ENCODE results near the gene TEN1.

The TEN1 gene

DNA sequence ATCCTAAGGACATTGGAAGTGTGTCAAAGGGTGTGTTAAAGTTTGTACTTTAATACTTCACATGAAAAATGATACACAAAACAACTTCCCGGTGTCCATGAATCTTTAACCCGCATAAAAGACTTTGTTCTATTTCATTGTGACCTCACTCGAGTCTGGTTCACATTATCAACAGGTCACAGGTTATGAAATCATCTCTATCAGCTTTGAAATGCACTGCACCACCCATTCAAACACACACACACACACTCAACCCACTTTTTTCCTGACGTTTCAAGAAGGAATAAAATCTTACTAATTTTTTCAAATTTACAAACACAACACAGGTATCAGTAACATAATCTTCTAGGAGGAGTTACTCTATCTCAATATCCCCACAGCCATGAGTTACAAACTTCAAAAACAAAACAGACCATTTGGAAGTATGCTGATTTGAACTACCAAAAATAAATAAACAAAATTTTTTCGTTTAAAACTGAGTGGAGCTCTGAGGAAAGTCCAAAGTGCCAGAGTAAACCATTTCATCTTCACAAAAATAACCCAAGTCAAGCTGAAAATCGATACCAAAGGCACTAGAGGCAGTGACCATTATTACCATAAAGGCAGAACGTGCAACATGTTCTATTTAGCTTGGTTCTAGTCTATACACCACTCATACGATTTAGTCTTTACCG, 2.7 kb upstream of the TEN1 start:
- no peak for DNase-seq (ENCODE audit: low spot score)

DNA sequence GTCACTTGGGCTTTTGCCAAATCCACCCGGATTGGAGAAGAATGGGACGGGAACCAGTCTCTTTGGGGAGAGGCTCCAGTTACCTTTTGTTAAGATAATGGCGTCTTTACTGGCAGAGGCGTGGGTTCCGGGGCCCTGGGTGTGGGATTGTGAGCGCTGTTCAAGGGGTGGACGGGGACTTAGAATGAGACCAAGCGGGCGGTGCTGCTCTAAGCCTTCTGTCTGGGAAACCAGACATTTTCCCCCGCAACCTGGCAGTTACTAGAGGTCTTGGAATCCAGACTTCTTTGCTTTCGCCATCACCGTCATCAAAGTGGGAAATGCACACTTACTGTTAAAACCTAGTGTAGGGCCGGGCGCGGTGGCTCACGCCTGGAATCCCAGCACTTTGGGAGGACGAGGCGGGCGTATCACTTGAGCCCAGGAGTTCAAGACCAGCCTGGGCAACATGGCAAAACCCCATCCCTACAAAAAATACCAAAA, 706 bp downstream of the TEN1 start:
- no peak for DNase-seq (ENCODE audit: low spot score)

DNA sequence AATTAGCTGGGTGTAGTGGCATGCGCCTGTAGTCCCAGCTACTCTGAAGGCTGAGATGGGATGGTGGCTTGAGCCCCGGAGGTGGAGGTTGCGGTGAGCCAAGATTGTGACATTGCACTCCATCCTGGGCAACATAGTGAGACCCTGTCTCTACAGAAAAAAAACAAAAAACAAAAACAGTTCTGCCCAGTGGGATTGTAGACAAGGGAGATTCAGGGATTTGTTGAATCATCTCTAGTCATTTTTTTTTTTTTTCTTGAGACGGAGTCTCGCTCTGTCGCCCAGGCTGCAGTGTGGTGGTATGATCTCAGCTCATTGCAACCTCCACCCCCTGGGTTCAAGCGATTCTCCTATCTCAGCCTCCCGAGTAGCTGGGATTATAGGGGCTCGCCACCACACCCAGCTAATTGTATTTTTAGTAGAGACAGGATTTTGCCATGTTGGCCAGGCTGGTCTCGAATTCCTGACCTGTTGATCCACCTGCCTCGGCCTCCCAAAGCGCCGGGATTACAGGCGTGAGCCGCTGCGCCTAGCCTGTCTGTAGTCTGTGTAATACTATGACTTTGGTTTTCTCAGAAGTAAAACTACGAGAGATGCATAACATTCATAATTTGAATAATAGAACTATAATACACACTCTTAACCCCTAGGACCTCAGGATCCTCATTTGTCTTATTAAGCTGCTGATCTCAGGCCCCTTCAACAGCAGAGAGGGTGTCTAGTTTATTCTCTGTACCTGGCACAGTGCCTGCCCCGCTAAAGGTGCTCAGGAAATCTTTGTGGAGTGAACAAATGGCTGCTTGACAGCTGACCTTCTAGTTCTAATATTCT, 1.4 kb downstream of the TEN1 start:
- DNase-seq (ENCODE audit: low spot score) = no peak

DNA sequence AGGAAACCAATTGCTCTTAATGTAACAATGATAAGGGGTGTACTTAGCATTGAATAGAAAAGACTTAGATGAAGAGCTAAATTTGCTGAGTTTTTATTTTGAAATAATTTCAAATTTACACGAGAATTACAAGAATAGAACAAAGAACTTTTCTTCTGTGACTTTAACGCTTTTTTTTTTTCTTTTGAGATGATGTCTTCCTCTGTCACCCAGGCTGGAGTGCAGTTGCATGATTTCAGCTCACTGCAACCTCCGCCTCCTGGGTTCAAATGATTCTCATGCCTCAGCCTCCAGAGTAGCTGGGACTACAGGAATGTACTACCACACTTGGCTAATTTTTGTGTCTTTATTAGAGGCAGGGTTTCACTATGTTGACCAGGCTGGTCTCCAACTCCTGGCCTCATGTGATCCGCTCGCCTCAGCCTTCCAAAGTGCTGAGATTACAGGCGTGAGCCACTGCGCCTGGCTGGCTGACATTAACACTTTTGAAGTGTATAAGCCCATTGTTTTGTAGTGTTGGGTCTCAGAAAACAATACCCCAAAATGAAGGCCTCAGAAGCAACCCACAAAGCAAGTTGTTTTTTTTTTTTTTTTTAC, 2.1 kb downstream of the TEN1 start:
- DNase-seq (ENCODE audit: low spot score) = no peak

DNA sequence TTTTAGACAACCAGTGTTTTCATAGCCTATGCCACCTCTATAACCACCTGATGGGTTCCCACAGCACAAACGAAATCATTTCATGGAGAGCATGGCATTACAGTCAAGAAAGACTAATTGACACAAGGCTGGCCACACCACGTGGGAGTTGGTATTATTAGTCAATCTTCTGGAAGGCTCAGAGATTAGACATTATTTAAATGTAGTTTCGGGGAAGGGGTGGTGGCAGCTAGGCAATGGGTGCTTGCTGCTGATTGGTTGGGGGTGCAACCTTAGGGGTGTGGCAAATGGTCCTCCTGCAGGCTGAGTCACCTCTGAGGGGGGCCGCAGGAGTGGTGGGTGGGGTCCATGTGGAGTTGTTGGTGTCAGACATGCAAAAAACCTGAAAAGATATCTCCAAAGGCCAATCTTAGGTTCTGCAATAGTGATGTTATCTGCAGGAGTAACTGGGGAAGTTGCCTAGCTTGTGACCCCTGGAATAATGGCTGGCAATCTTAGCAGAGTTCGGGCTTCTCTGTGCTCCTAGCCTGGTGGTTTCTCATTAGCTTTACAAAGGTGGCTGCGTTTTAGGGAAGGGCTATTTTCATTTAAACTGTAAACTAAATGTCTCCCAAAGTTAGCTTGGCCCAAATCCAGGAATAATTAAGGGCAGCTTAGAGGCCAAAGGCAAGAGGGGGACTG, 4.6 kb downstream of the TEN1 start:
- no peak for DNase-seq (ENCODE audit: low spot score)

DNA sequence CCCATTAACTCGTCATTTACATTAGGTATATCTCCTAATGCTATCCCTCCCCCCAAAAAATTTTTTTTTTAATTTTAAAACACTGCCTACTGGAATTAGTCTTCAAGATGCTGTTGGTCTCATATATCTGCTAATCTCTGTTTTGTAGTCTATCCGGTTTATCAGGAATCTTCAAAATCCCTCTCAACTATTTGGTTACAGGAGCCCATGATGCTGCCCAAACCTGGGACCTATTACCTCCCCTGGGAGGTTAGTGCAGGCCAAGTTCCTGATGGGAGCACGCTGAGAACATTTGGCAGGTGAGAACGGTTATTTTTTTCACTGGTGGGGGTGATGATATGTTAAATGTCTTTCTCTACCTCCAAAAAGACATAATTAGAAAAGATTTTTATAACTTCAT, 6.9 kb downstream of the TEN1 start:
- DNase-seq (ENCODE audit: low spot score) = no peak

DNA sequence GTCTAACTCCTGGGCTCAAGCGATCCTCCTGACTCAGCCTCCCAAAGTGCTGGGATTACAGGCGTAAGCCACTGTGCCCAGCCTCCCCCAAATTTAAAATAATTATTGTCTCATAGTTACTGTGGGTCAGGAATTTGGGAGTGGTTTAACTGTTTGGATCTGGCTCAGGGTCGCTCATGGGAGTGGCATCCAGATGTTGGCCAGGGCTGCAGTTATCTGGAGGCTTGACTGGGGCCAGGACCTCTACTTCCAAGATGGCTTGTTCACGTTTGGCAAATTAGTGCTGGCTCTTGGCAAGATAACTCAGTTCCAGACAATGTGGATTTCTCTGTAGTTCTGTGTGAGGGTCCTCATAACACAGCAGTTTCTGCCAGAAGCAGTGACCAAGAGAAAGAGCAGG, 8.0 kb downstream of the TEN1 start:
- DNase-seq (ENCODE audit: low spot score) = no peak

DNA sequence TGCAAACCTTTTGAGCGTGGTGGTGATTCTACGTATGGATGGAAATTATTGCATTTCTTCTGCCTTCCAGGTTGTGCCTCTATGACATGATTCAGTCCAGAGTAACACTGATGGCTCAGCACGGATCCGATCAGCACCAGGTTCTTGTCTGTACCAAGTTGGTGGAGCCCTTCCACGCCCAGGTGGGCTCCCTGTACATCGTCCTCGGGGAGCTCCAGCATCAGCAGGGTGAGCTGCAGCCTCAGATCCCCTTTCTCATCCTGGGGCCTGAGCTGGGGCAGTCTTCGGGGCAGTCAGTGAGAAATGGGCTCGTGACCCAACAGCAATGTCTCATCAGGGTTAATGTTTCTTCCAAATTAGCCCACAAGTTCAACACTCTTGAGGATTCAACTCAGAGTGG, 12.4 kb downstream of the TEN1 start:
- DNase-seq (ENCODE audit: low spot score) = no peak

DNA sequence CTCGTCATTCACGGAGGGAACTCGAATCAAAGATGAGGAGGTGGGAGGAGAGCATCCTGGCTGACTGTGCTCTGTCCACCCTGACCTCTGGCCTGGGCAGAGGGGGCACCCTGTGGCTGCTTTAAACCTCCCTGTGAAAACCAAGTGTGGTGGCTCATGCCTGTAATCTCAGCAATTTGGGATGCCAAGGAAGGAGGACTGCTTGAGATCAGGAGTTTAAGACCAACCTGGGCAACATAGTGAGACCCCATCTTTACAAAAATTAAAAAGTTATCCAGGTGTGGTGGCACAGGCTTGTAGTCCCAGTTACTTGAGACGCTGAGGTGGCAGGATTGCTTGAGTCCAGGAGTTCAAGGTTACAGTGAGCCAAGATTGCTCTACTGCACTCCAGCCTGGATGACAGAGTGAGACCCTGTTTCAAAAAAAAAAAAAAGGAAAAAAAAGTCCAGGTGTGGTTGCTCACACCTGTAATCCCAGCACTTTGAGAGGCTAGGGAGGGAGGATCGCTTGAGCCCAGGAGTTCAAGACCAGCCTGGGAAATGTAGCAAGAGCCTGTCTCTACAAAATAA, 15.8 kb downstream of the TEN1 start:
- DNase-seq (ENCODE audit: low spot score) = no peak

DNA sequence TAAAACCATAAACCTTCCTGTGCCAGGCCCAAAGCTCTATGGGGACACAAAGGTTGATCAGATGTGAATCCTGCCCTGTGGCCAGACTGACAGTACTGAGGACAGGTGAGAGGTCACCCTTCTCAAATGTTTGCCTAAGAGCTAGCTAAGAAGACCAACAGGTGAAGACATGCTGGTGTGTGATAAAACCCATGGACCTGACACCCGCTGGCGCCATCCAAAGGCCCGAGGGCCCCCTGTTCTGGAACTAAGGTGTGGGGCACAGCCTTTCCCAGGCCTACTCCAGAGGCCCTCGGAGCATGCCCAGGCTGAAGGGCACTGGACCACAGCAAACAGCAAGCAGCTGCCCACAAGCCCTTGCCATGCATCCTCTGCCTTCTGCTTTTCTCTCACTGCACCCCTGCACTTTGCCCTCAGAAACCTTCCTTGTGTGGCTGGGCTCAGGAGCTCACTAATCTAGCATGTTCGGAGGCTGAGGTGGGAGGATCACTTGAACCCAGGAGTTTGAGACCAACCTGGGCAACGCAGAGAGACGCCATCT, 16.4 kb downstream of the TEN1 start:
- DNase-seq (ENCODE audit: low spot score) = no peak

DNA sequence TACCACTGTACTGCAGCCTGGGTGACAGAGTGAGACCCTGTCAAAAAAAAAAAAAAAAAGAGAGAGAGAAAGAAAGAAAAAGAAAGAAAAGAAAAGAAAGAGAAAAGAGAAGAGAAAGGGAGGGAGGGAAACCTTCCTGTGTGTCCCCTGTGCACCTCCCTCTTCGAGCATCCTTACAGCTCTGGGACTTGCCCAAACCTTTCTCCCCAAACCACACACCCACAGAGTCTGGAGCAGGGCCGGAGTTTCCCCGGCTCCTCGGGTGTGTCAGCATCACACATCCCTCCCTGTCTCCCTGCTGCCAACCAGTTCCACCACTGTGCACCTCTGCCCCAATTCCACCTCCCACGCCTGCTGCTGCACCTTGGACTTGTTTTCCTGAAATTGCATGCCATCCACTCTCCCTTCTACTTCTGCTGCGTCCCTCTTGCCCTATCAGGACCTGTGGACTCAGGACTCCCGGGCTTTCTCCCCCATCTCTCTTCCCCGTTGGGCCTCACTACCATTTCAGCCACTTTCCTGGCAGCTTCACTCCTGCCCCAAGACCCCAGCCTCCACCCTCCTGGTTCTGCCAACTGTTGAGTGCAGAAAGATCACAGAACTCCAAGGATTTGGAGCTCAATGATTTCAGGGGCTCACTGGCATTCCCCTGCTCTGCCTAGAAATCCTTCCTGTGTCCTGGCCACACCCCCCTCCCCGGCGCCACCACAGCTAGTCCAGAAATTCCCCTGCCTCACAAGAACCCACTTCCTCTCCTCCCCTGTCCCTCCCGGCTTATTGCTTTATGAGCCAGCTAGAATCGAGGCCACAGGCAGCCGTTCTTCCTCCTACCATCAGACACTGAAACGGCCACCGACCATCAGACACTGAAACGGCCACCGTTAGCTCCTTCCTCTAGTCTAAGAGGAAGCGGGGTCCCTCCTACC, 17.9 kb downstream of the TEN1 start:
- peak; percentile 36 for DNase-seq (ENCODE audit: low spot score)

DNA sequence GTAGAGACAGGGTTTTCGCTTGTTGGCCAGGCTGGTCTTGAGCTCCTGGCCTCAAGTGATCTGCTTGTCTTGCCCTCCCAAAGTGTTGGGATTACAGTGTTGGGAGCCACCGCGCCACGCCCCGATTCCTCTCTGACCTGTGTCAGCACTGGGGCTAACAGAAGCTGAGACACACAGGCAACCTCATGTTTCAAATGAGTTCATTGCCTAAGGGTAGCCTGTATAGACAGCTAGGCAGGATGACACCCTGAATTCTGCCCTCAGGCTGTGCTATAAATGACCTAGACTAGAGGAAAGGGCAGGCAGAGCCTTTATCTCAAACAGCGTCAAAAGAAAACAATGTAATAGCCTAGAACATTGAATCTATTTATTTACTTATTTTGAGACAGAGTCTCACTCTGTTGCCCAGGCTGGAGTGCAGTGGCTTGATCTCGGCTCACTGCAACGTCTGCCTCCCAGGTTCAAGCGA, 19.3 kb downstream of the TEN1 start:
- no peak for DNase-seq (ENCODE audit: low spot score)

DNA sequence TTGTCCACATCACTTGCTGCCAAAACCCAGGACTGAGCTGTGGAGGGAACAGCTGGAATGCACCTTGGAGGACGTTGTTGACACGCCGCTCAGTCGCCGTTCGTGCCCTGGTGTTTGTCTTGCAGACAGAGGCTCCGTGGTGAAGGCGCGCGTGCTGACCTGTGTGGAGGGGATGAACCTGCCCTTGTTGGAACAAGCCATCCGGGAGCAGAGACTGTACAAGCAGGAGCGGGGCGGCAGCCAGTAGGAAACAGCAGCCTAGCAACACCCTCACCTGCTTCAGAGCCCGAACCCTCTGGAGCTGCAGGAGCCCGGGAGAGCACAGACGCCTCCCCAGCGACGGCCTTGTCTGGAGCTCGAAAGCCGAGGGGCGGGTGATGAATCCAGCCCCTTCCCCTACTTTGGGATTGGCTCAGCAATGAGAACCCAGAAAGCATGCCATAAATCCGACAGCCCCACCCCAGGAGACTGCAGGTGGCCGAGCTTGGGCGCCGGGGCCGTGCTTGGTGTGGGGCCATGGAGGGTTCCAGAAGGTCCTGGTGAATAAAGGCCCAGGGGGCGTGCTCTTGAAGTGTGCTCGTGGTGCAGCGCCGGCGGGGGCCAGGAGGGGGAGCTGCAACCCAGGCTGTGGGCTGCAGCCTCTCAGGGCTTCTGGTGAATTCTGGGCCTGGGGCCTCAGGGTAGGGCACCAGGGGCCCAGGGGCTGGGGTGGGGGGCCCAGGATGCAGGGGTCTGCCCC, 21.1 kb downstream of the TEN1 start:
- DNase-seq (ENCODE audit: low spot score) = peak; percentile 38

DNA sequence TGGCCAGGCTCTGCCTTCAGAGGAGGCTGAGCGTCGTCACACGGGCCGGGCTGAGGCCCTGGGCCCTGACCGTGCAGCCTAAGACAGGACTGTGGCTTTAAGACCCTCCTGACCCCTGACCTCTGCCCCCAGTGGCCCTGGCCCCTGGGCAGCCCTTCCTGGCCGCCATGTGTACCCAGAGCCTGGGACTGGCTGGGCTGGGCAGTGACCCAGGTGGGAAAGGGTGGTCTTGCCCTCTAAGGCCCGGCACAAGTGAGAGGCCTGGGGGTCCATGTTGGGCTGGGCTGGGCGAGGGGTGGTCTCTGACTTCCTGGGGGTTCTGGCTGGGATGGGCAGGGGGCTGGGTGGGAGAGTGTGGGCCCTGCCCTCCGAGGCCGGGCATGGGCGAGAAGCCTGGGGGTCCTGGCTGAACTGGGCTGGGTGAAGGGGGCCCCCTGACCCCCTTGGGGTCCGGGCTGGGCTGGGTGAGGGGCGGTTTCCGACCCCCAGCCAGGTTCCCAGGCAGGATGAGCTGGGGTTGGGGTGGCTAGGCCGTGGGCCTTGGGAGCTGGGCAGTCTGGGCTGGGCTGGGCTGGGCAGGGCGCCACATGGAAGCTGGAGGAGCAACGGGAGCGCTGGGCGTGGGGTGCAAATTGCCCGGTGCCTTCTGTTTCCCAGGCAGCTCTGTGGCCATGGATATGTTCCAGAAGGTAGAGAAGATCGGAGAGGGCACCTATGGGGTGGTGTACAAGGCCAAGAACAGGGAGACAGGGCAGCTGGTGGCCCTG, 21.9 kb downstream of the TEN1 start, which contains the start of gene CDK3:
Gene CDK3, plus strand, starts transcription at position 101 of the 767 bp plus-strand sequence. Its CDS starts 571 bp downstream, at position 672.
- DNase-seq (ENCODE audit: low spot score) = no peak

DNA sequence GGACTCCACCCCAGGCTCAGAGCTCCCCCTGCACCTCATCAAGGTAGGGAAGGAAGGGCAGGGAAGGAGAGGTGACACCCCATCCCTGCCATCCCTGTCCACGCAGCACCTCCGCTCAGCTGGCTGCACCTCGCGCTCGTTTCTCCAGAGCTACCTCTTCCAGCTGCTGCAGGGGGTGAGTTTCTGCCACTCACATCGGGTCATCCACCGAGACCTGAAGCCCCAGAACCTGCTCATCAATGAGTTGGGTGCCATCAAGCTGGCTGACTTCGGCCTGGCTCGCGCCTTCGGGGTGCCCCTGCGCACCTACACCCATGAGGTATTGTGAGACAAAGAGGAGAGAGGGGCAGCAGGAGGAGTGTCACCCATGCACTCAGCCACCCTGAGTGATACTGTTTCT, 23.1 kb downstream of the TEN1 start:
- no peak for DNase-seq (ENCODE audit: low spot score)

DNA sequence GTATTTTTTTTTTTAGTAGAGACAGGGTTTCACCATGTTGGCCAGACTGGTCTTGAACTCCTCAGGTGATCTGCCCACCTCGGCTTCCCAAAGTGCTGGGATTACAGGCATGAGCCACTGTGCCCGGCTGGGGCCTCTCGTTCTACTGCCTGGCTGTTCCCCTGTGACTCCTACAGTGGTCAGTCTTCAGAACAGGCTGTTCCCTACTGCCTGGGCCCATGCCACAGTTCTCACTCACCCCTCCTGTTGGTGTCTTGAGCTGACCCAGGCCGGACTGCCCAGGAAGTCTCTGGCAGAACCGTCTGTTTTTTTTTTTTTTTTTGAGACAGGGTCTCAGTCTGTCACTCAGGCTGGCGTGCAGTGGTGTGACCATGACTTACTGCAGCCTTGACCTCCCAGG, 24.9 kb downstream of the TEN1 start:
- no peak for DNase-seq (ENCODE audit: low spot score)

DNA sequence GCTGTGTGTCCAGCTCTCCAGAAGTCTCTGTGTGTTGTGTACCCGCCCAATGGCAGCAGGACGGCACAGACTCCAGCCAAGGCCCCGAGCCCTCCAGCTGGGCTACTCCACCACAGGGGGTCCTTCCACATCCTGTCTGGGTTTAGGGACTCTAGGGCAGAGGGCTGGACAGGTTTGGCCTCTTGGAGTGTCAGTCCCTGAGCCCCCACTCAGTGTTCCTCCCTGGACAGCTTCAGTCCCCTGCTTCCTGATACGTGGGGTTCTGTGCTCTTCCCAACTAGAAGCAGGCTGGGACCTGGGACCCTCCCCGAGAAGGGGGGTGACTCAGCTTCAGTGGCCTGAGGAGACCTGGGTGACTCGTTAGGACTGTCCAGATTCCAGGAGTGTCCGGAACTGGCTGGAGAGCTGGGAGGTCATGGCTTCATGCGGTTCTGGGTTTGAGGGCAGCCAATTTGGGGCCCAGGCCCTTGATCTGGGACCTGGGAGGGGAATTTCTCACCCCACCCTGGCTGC, 25.8 kb downstream of the TEN1 start:
- DNase-seq (ENCODE audit: low spot score) = no peak

DNA sequence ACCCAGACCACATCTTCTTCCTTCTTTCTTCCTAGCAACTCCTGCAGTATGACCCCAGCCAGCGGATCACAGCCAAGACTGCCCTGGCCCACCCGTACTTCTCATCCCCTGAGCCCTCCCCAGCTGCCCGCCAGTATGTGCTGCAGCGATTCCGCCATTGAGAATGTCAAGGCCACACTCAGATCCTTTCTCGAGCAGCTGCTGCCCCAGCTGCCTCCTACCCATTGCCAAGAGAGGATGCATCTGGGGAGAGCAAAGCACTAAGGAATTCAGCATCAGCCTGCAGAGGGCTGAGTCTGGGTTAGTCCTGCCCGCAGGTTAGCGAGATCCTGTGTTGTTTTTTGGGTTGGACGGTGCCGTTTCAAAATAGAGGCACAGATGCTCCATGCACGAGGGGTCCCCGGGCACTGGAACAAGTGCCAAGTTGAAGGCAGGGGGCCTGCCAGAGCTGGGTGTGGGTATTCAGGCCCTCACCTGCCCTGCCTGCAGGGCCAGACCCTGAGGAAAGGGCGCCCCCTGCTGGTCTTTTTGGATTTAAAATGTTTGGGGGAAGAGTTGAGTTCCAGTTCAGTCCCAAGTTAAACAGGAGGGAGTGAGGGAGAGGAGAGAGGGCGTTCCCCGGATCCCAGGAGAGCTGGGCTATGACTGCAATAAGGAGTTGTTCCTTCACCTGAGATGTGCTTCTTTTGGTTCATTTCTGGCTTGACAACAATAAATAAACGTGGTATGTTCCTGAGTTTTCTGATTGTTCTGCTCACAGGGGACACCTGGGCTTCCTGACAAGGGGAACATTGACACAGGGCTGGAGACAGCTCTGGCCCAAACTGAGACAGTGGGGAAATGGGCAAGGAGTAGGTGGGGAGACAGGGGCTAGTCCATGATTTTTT, 26.5 kb downstream of the TEN1 start:
- peak; percentile 59 for DNase-seq (ENCODE audit: low spot score)
